ENCODE measurements around the gene FGF22. TPM values are rescaled to one million over a fixed set of nuclear protein-coding genes. Genes with fewer than 3 reads are reported as not detected.

The FGF22 gene
- total and polyA plus RNA-seq, 2 of the 8 experiments (the other 6 are each of a cell fraction or from before 2014, with no cell fraction given): 0.44 to 1.7 TPM

- Histone ChIP-seq H3K4ac (replicated peaks; ENCODE audit: insufficient read length, low read depth, low read length) (no peak overlapping the region), H3K79me1 (ENCODE audit: low read depth, low read length) (no peaks in the 10 kb centered on the region), H3K14ac (ENCODE audit: insufficient read length) (no peak overlapping the region), H3K9ac (replicated peaks in 1 of 4; ENCODE audit: extremely low read depth in 1 of 4, low read depth in 3 of 4, low read length in 3 of 4) (no peak overlapping the region), H2AFZ (ENCODE audit: low read length) (no peak overlapping the region), H4K20me1 (replicated peaks in 1 of 2; ENCODE audit: control insufficient read depth in 1 of 2, insufficient read depth in 2 of 2, low read length in 2 of 2) (peaks cover 0 to 1% of the 10 kb centered on the region in 2 experiments), H3K4me3 (ENCODE audit: extremely low read depth in 1 of 4, insufficient read depth in 2 of 4, low read depth in 3 of 4, low read length in 4 of 4) (no peak overlapping the region), H3K9me3 (ENCODE audit: insufficient read depth in 2 of 2, low read depth in 1 of 2, low read length in 1 of 2) (no peaks in the 10 kb centered on the region; a peak in 1 of 4 replicates), H3K23ac (ENCODE audit: insufficient read length) (no peak overlapping the region), H2BK20ac (ENCODE audit: low read length) (no peak overlapping the region), H4K91ac (replicated peaks; ENCODE audit: insufficient read length, low read length) (no peak overlapping the region), H3K36me3 (ENCODE audit: control insufficient read depth in 2 of 4, insufficient read depth in 4 of 4, low read length in 3 of 4) (no peaks in the 10 kb centered on the region), H3K56ac (replicated peaks; ENCODE audit: insufficient read length, low read depth, low read length) (no peak overlapping the region), H3K27me3 (replicated peaks in 1 of 4; ENCODE audit: control insufficient read depth in 3 of 4, extremely low read depth in 1 of 4, insufficient read depth in 3 of 4, low read length in 3 of 4) (0 out of 7 replicates have a peak, but pooled peaks cover 0 to 2% (median 0%) of the 10 kb centered on the region in 4 experiments), H4K5ac (ENCODE audit: insufficient read length, low read depth, low read length) (no peak overlapping the region), H2BK120ac (replicated peaks; ENCODE audit: low read depth, low read length) (no peak overlapping the region), H3K18ac (ENCODE audit: extremely low read depth, low read length) (no peak overlapping the region), H2BK15ac (ENCODE audit: low read length) (no peak overlapping the region), H3K4me1 (replicated peaks in 1 of 4; ENCODE audit: control insufficient read depth in 3 of 4, insufficient read depth in 4 of 4, low read length in 3 of 4) (no peaks in the 10 kb centered on the region), H2BK5ac (ENCODE audit: low read depth, low read length) (no peak overlapping the region), H3K27ac (ENCODE audit: low read depth, low read length) (no peak overlapping the region), H4K8ac (ENCODE audit: extremely low read depth, insufficient read depth, low read length) (peak overlapping the region; percentile 71), H3K23me2 (ENCODE audit: low read depth, low read length) (no peaks in the 10 kb centered on the region), H3K79me2 (ENCODE audit: control insufficient read depth in 1 of 2, insufficient read depth in 2 of 2, low read length in 2 of 2) (no peaks in the 10 kb centered on the region), H3K4me2 (ENCODE audit: insufficient read depth in 1 of 2, low read depth in 2 of 2, low read length in 2 of 2) (no peak overlapping the region), H2BK12ac (ENCODE audit: low read depth, low read length) (no peak overlapping the region), H2AK5ac (ENCODE audit: low read depth, low read length) (0 out of 2 replicates have a peak overlapping the region, but pooled peaks have one; percentile 53)
- FAIRE-seq (no peak), DNase-seq (ENCODE audit: low read depth in 1 of 2, low spot score in 2 of 2) (no peak)
- POLR2A ChIA-PET (ENCODE audit: partially characterized antibody): interaction anchor here (1.2 to 1.7 kb wide), 3 partner anchors 8 to 19 kb away, joined by 3 to 4 read pairs (median 3); no protein-coding TSS in a partner anchor
- WGBS, 2 experiments (ENCODE audit: extremely low coverage in 1 of 2, insufficient coverage in 1 of 2, insufficient read length in 1 of 2, insufficient replicate concordance in 2 of 2, low coverage in 1 of 2, low lambda C conversion rate in 2 of 2, missing lambda C conversion rate in 1 of 2): 82% methylated on average over 16 of the region's 17 CpGs; no CpG with 5 or more reads in 1 of the 2 experiments
- CTCF ChIA-PET (ENCODE audit: partially characterized antibody): no interaction called here
- TF ChIP-seq PHF8 (conservative IDR thresholded peaks at IDR 0.05; ENCODE audit: low read depth, low read length): no peak
- TF ChIP-seq SAP30 (IDR thresholded peaks at IDR 0.05; ENCODE audit: insufficient read depth, insufficient replicate concordance, low read length): no peak
- no peak for TF ChIP-seq SIRT6 (IDR thresholded peaks at IDR 0.05; ENCODE audit: low read length)
- no peak for TF ChIP-seq POU5F1 (IDR thresholded peaks at IDR 0.05; ENCODE audit: low read depth, low read length)
- TF ChIP-seq ZNF274 (IDR thresholded peaks at IDR 0.05; ENCODE audit: borderline replicate concordance, extremely low read depth, low read length): no peak
- TF ChIP-seq SRF (IDR thresholded peaks at IDR 0.05; ENCODE audit: low read depth, low read length): no peak
- TF ChIP-seq TAF7 (optimal IDR thresholded peaks at IDR 0.05; ENCODE audit: borderline replicate concordance, low read depth, low read length): no peak
- TF ChIP-seq CEBPB (IDR thresholded peaks at IDR 0.05; ENCODE audit: low read depth, low read length): no peak
- TF ChIP-seq SIN3A (conservative IDR thresholded peaks at IDR 0.05 in 1 of 2, IDR thresholded peaks at IDR 0.05 in 1 of 2; ENCODE audit: low read depth in 1 of 2, low read length in 2 of 2): no peak
- no peak for TF ChIP-seq CTBP2 (IDR thresholded peaks at IDR 0.05; ENCODE audit: borderline replicate concordance, insufficient read depth, insufficient read length, low read length)
- no peak for TF ChIP-seq CHD2 (IDR thresholded peaks at IDR 0.05; ENCODE audit: low read length)
- TF ChIP-seq TBP (IDR thresholded peaks at IDR 0.05; ENCODE audit: low read depth, low read length): no peak
These were observed 47.1 kb downstream of the FGF22 start for GRCh38 chr19:686589-687297.
